Activated T-helper 17 cell treated with anti-CD3 and anti-CD28 coated beads, Interleukin-2, amount 50 U/mL, for 72 hours (primary cell): ENCODE measurements around the gene TDRD7. TPM values are rescaled to one million over a fixed set of nuclear protein-coding genes. Genes with fewer than 3 reads are reported as not detected.

Experiments
- ATAC-seq: fragments of 150-1000 bp; cut with Tn5 transposase; replicated peaks from 2 replicates; pipeline ENCODE4 v1.10.0; 2021; ENCODE audit warnings: mild to moderate bottlenecking, moderate library complexity
- H3K27ac Mint-ChIP-seq: one replicate; pipeline ENCODE4 v1.8.0; 2022; ENCODE audit warnings: mixed read lengths
- H3K27me3 Mint-ChIP-seq: one replicate; pipeline ENCODE4 v1.8.0; 2022; ENCODE audit warnings: mixed read lengths
- H3K36me3 Mint-ChIP-seq: one replicate; pipeline ENCODE4 v1.8.0; 2022; ENCODE audit warnings: low read depth, mild to moderate bottlenecking, mixed read lengths
- H3K4me1 Mint-ChIP-seq: one replicate; pipeline ENCODE4 v1.8.0; 2022; ENCODE audit warnings: mixed read lengths
- H3K4me3 Mint-ChIP-seq: one replicate; pipeline ENCODE4 v1.8.0; 2022; ENCODE audit warnings: mild to moderate bottlenecking, mixed read lengths
- H3K9me3 Mint-ChIP-seq: one replicate; pipeline ENCODE4 v1.8.0; 2022; ENCODE audit warnings: mixed read lengths
- total RNA-seq, 2 donors: library from RNA; stranded (reverse); gene quantifications; one replicate each; pipeline ENCODE4 v1.2.3, GENCODE V29; 2022

The TDRD7 gene
- total RNA-seq, 2 donors from 2014 or later: 6.3 to 7.5 TPM

DNA sequence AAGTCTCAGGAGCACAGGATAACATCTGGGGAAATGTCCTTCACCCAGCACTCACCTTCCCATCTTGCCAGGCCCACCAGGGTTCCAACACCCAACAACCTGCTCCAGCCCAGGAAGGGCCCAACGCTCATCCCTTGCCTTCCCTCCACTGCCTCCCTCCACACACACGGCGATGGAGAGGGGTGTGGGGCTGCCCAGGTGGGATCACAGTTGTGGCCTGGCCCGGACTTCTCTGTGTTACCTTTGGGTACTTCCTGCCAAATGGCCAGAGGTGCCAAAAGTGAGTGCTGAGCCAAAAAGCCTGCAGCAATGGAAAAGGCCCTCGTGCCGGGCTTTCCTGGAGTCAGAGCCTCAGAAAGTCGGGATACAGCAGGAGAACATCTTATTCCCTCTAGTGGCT is 15.6 kb upstream of the TDRD7 start:
- H3K4me1 Mint-ChIP-seq: peaks cover 14% of the 10 kb centered on the region
- no peak overlapping the region for H3K27ac Mint-ChIP-seq
- H3K4me3 Mint-ChIP-seq: no peak overlapping the region
- no peaks in the 10 kb centered on the region for H3K36me3 Mint-ChIP-seq
- H3K27me3 Mint-ChIP-seq: peaks cover 7% of the 10 kb centered on the region
- no peak for ATAC-seq
- no peaks in the 10 kb centered on the region for H3K9me3 Mint-ChIP-seq

GRCh38 chr9:97397220-97397619 is 14.7 kb upstream of the TDRD7 start:
- no peaks in the 10 kb centered on the region for H3K36me3 Mint-ChIP-seq
- peak overlapping the region; percentile 49 for H3K27ac Mint-ChIP-seq
- H3K9me3 Mint-ChIP-seq: no peaks in the 10 kb centered on the region
- H3K4me1 Mint-ChIP-seq: peaks cover 14% of the 10 kb centered on the region
- H3K4me3 Mint-ChIP-seq: peak overlapping the region; percentile 9
- ATAC-seq: peak; percentile 96
- H3K27me3 Mint-ChIP-seq: peaks cover 4% of the 10 kb centered on the region

GRCh38 chr9:97398999-97399758 is 12.7 kb upstream of the TDRD7 start:
- Mint-ChIP-seq H3K4me3 (peak overlapping the region; percentile 4), H3K9me3 (peaks cover 7% of the 10 kb centered on the region), H3K27me3 (peaks cover 9% of the 10 kb centered on the region), H3K4me1 (peaks cover 14% of the 10 kb centered on the region), H3K27ac (peak overlapping the region; percentile 9), H3K36me3 (no peaks in the 10 kb centered on the region)
- peak; percentile 64 for ATAC-seq

DNA sequence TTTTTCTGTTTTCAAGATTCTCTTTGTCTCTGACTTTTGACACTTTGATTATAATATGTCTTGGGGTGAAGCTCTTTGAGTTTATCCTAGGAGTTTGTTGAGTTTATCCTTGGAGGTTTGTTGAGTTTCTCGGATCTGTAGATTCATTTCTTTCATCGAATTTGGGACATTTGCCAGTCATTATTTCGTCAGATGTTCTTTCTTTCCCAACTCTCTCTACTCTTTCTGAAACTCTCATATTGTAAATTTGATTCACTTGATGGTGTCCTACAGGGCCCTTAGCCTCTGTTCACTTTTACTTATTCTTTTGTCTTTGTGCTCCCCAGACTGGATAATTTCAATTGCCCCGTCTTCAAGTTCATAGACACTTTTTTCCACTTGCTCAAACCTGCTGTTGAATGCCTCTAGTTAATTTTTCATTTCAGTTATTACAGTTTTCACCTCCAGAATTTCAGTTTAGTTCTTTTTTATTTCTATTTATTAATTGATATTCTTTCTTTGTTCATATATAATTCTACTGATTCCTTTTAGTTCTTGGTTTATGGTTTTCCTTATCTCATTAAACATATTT is 8.1 kb upstream of the TDRD7 start:
- Mint-ChIP-seq H3K27ac (no peak overlapping the region), H3K27me3 (peaks cover 37% of the 10 kb centered on the region), H3K9me3 (peaks cover 7% of the 10 kb centered on the region), H3K4me1 (peaks cover 2% of the 10 kb centered on the region), H3K36me3 (no peaks in the 10 kb centered on the region), H3K4me3 (no peak overlapping the region)
- ATAC-seq: no peak

DNA sequence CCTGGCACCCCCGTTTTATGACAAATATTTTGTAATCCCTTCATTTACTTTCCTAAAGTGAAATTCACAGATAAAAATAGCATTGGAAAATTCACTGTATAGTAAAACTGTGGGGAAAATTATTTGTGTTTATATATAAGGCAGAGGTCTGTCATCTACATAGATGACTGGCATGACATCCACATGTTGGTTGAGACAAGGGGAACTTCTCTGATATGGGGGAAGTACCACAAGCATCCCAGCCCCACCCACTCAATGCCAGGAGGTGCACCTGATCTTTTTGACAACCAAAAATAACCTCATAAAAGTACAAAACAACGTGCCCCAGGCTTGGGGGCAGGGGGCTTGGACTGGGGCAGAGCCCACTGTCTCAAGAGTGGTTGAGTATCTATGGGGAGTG is 6.3 kb upstream of the TDRD7 start:
- Mint-ChIP-seq H3K4me1 (no peaks in the 10 kb centered on the region), H3K27me3 (peaks cover 45% of the 10 kb centered on the region)

GRCh38 chr9:97406620-97407177 is 5.2 kb upstream of the TDRD7 start:
- ATAC-seq: no peak
- Mint-ChIP-seq H3K4me3 (no peak overlapping the region), H3K36me3 (peaks cover 4% of the 10 kb centered on the region), H3K27ac (no peak overlapping the region), H3K27me3 (peaks cover 45% of the 10 kb centered on the region), H3K4me1 (peaks cover 4% of the 10 kb centered on the region), H3K9me3 (peaks cover 7% of the 10 kb centered on the region)

More for the DNA sequence above, 6.3 kb upstream of the TDRD7 start:
- no peak for ATAC-seq
- Mint-ChIP-seq H3K4me3 (no peak overlapping the region), H3K27ac (no peak overlapping the region), H3K9me3 (peaks cover 7% of the 10 kb centered on the region), H3K36me3 (no peaks in the 10 kb centered on the region)

- H3K4me3 Mint-ChIP-seq: no peak overlapping the region
- peaks cover 44% of the 10 kb centered on the region for H3K27me3 Mint-ChIP-seq
- peaks cover 4% of the 10 kb centered on the region for H3K36me3 Mint-ChIP-seq
- H3K4me1 Mint-ChIP-seq: peaks cover 14% of the 10 kb centered on the region
- peaks cover 4% of the 10 kb centered on the region for H3K9me3 Mint-ChIP-seq
- no peak for ATAC-seq
- H3K27ac Mint-ChIP-seq: no peak overlapping the region
Observed at GRCh38 chr9:97408562-97408961, 3.3 kb upstream of the TDRD7 start.

- Mint-ChIP-seq H3K36me3 (peaks cover 4% of the 10 kb centered on the region), H3K27ac (peak overlapping the region; percentile 85), H3K27me3 (peaks cover 28% of the 10 kb centered on the region), H3K4me3 (peak overlapping the region; percentile 85), H3K4me1 (peaks cover 16% of the 10 kb centered on the region), H3K9me3 (no peaks in the 10 kb centered on the region)
- ATAC-seq: no peak
Observed at GRCh38 chr9:97411440-97411788, 482 bp upstream of the TDRD7 start.

GRCh38 chr9:97412626-97413385 is 910 bp downstream of the TDRD7 start:
- peaks cover 16% of the 10 kb centered on the region for H3K4me1 Mint-ChIP-seq
- H3K4me3 Mint-ChIP-seq: peak overlapping the region; percentile 79
- H3K27ac Mint-ChIP-seq: peak overlapping the region; percentile 23
- no peaks in the 10 kb centered on the region for H3K9me3 Mint-ChIP-seq
- H3K27me3 Mint-ChIP-seq: peaks cover 17% of the 10 kb centered on the region
- peak; percentile 7 for ATAC-seq
- peaks cover 4% of the 10 kb centered on the region for H3K36me3 Mint-ChIP-seq

- no peak overlapping the region for H3K27ac Mint-ChIP-seq
- ATAC-seq: no peak
- peaks cover 4% of the 10 kb centered on the region for H3K36me3 Mint-ChIP-seq
Observed at GRCh38 chr9:97413462-97413861, 1.6 kb downstream of the TDRD7 start.

DNA sequence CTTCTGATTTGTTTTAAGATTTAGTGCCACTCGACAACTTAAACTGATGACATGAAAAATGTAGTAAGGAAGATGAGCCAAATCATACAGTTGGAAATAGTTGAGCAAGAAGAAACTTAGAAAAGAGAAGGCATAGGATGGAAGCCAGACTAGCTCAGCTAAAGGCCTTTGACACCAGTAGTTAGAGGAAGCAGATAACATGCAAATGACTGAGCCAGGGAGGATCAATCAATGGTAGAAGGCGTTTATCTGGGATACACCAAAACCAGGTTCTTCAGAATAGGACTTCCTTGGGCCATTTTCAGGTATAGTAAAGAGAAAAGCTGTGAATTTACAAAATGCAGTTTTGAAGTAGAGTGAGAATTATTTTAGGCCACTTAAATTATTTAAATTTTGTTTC is 3.2 kb downstream of the TDRD7 start:
- H3K27me3 Mint-ChIP-seq: no peaks in the 10 kb centered on the region
- ATAC-seq: no peak
- peaks cover 4% of the 10 kb centered on the region for H3K36me3 Mint-ChIP-seq
- H3K27ac Mint-ChIP-seq: no peak overlapping the region
- H3K9me3 Mint-ChIP-seq: no peaks in the 10 kb centered on the region
- no peak overlapping the region for H3K4me3 Mint-ChIP-seq
- peaks cover 16% of the 10 kb centered on the region for H3K4me1 Mint-ChIP-seq

More at GRCh38 chr9:97413462-97413861, 1.6 kb downstream of the TDRD7 start:
- no peaks in the 10 kb centered on the region for H3K9me3 Mint-ChIP-seq
- H3K27me3 Mint-ChIP-seq: peaks cover 10% of the 10 kb centered on the region
- peak overlapping the region; percentile 79 for H3K4me3 Mint-ChIP-seq
- H3K4me1 Mint-ChIP-seq: peaks cover 16% of the 10 kb centered on the region

DNA sequence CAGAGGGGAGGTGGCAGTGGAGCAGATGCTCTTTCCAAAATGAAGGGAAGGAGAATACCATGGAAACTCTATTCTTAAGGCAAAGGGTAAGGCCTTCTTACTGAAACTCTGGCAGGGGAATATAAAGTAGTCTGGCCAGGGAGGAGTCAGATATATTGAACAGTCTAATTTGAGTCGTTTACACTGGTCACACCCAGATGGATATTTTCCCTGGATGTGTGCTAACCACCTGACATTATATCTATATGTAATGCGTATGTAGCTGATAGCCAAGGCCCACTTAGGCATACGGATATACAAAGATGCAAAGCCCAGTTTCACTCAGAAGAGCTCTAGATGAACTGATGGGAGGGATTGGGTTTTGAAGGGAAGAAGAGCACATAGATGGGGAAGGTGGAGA is 7.0 kb downstream of the TDRD7 start:
- H3K9me3 Mint-ChIP-seq: no peaks in the 10 kb centered on the region
- ATAC-seq: no peak
- H3K4me1 Mint-ChIP-seq: no peaks in the 10 kb centered on the region
- no peak overlapping the region for H3K4me3 Mint-ChIP-seq
- no peak overlapping the region for H3K27ac Mint-ChIP-seq
- H3K27me3 Mint-ChIP-seq: no peaks in the 10 kb centered on the region
- H3K36me3 Mint-ChIP-seq: no peaks in the 10 kb centered on the region

GRCh38 chr9:97419309-97419867 is 7.5 kb downstream of the TDRD7 start:
- no peak overlapping the region for H3K4me3 Mint-ChIP-seq
- H3K36me3 Mint-ChIP-seq: no peaks in the 10 kb centered on the region
- H3K27ac Mint-ChIP-seq: no peak overlapping the region
- H3K9me3 Mint-ChIP-seq: peaks cover 2% of the 10 kb centered on the region
- no peak for ATAC-seq
- no peaks in the 10 kb centered on the region for H3K27me3 Mint-ChIP-seq
- H3K4me1 Mint-ChIP-seq: no peaks in the 10 kb centered on the region

- ATAC-seq: no peak
- no peaks in the 10 kb centered on the region for H3K4me1 Mint-ChIP-seq
- peaks cover 23% of the 10 kb centered on the region for H3K36me3 Mint-ChIP-seq
- no peak overlapping the region for H3K4me3 Mint-ChIP-seq
- peaks cover 3% of the 10 kb centered on the region for H3K9me3 Mint-ChIP-seq
- no peaks in the 10 kb centered on the region for H3K27me3 Mint-ChIP-seq
- no peak overlapping the region for H3K27ac Mint-ChIP-seq
Observed at GRCh38 chr9:97425336-97425972, 13.6 kb downstream of the TDRD7 start.
